HepG2 (cell line): ENCODE measurements around the gene CYP4B1.
"Not testable (repeated sequence)": the region's sequence is repeated elsewhere in the genome, so short reads cannot be mapped to it uniquely, and the experiment has no call there.

Experiments
- EZH2 ChIP-seq: conservative IDR thresholded peaks from 2 replicates; pipeline ENCODE4 v1.6.1; 2012; ENCODE audit warnings: mild to moderate bottlenecking, low read depth, low read length, moderate library complexity
- HOXA3 ChIP-seq: sonication (generic); formaldehyde crosslinking; IDR thresholded peaks from 2 replicates; pipeline ENCODE4 v1.5.0; 2020; ENCODE audit warnings: missing genetic modification reagents
- MED8 ChIP-seq: sonication (generic); formaldehyde crosslinking; IDR thresholded peaks from 2 replicates; pipeline ENCODE4 v1.8.1; 2023; ENCODE audit warnings: mild to moderate bottlenecking, missing genetic modification reagents; ENCODE audit not compliant: insufficient replicate concordance
- REST ChIP-seq, 2 experiments: IDR thresholded peaks; 2 replicates each; pipeline ENCODE4 v1.6.1; 2011 to 2012; ENCODE audit warnings: low read length in 2 of 2, borderline replicate concordance in 1 of 2, low read depth in 1 of 2, mild to moderate bottlenecking in 1 of 2, moderate library complexity in 1 of 2
- SAFB2 ChIP-seq: sonication (generic); formaldehyde crosslinking; IDR thresholded peaks from 2 replicates; pipeline ENCODE4 v1.5.1; 2020; ENCODE audit warnings: missing genetic modification reagents, low read depth, mild to moderate bottlenecking, borderline replicate concordance
- ZNF431 ChIP-seq: sonication (generic); formaldehyde crosslinking; IDR thresholded peaks from 2 replicates; pipeline ENCODE4 v1.9.0; 2022; ENCODE audit warnings: missing genetic modification reagents, low read depth, mild to moderate bottlenecking, borderline replicate concordance
- TF ChIP-seq, protein P1 (sequence below): sonication (generic); formaldehyde crosslinking; IDR thresholded peaks from 2 replicates; pipeline ENCODE4 v1.8.0; 2022; ENCODE audit warnings: missing genetic modification reagents, mild to moderate bottlenecking, borderline replicate concordance
- TF ChIP-seq, protein P2 (sequence below): sonication (generic); formaldehyde crosslinking; IDR thresholded peaks from 2 replicates; pipeline ENCODE4 v1.5.0; 2020; ENCODE audit warnings: mild to moderate bottlenecking, missing genetic modification reagents, moderate library complexity

DNA sequence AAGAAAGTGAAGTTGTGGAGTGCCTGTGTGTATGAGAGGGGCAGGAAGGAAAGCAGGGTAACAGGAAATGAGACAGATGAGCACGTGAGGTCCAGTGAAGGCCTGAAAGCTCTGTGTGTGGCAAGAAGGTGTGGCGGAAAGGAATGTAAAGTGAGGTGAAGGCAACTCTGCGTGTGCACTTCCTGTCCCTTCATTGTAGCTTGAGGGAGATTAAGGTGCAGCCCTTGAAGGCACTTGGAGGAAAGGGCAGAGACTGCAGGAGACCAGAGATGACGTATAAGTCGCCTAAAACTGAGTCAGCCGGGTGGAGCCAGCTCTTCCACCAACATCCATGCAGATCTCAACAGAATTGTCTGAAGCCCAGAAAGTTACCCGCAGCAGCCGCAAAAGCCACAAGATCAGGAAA lies 58.8 kb downstream of the CYP4B1 start:
- TF ChIP-seq, protein P1, sequence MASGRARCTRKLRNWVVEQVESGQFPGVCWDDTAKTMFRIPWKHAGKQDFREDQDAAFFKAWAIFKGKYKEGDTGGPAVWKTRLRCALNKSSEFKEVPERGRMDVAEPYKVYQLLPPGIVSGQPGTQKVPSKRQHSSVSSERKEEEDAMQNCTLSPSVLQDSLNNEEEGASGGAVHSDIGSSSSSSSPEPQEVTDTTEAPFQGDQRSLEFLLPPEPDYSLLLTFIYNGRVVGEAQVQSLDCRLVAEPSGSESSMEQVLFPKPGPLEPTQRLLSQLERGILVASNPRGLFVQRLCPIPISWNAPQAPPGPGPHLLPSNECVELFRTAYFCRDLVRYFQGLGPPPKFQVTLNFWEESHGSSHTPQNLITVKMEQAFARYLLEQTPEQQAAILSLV (CRISPR knock-in tag): not testable (repeated sequence)
- TF ChIP-seq, protein P2, sequence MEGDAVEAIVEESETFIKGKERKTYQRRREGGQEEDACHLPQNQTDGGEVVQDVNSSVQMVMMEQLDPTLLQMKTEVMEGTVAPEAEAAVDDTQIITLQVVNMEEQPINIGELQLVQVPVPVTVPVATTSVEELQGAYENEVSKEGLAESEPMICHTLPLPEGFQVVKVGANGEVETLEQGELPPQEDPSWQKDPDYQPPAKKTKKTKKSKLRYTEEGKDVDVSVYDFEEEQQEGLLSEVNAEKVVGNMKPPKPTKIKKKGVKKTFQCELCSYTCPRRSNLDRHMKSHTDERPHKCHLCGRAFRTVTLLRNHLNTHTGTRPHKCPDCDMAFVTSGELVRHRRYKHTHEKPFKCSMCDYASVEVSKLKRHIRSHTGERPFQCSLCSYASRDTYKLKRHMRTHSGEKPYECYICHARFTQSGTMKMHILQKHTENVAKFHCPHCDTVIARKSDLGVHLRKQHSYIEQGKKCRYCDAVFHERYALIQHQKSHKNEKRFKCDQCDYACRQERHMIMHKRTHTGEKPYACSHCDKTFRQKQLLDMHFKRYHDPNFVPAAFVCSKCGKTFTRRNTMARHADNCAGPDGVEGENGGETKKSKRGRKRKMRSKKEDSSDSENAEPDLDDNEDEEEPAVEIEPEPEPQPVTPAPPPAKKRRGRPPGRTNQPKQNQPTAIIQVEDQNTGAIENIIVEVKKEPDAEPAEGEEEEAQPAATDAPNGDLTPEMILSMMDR (CRISPR knock-in tag): not testable (repeated sequence)
- not testable (repeated sequence) for TF ChIP-seq EZH2; HOXA3 (CRISPR knock-in tag); ZNF431 (CRISPR knock-in tag); MED8 (CRISPR knock-in tag); REST (IDR thresholded peaks at IDR 0.05; ENCODE audit: borderline replicate concordance in 1 of 2, low read depth in 1 of 2, low read length in 2 of 2); SAFB2 (CRISPR knock-in tag)
